ENCODE measurements around the gene CNGB1.

- TF ChIP-seq, protein P1, sequence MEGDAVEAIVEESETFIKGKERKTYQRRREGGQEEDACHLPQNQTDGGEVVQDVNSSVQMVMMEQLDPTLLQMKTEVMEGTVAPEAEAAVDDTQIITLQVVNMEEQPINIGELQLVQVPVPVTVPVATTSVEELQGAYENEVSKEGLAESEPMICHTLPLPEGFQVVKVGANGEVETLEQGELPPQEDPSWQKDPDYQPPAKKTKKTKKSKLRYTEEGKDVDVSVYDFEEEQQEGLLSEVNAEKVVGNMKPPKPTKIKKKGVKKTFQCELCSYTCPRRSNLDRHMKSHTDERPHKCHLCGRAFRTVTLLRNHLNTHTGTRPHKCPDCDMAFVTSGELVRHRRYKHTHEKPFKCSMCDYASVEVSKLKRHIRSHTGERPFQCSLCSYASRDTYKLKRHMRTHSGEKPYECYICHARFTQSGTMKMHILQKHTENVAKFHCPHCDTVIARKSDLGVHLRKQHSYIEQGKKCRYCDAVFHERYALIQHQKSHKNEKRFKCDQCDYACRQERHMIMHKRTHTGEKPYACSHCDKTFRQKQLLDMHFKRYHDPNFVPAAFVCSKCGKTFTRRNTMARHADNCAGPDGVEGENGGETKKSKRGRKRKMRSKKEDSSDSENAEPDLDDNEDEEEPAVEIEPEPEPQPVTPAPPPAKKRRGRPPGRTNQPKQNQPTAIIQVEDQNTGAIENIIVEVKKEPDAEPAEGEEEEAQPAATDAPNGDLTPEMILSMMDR (IDR thresholded peaks at IDR 0.05 in 8 of 11, conservative IDR thresholded peaks at IDR 0.05 in 3 of 11), result no peak
- TF ChIP-seq POLR2A (IDR thresholded peaks at IDR 0.05), result no peak
- no peak for TF ChIP-seq POLR2AphosphoS5 (IDR thresholded peaks at IDR 0.05)
Observed at GRCh38 chr16:57998992-57999365, 28.1 kb upstream of the CNGB1 start.
